ENCODE data around the gene AXDND1.

The AXDND1 gene

DNA sequence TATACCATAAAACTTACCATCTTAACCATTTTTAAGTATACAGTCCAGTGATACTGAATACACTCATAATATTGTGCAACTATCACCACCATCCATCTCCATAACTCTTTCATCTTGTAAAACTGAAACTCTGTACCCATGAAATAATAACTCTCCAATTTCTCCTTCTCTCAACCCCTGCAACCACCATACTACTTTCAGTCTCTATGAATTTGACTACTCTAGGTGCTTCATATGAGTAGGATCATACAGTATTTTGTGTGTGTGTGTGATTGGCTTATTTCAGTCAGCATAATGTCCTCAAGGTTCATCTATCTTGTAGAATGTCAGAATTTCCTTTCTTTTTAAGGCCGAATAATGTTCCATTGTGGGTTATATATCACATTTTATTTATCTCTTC, 192.3 kb downstream of the AXDND1 start:
- DNase-seq (ENCODE audit: low spot score), result no peak

DNA sequence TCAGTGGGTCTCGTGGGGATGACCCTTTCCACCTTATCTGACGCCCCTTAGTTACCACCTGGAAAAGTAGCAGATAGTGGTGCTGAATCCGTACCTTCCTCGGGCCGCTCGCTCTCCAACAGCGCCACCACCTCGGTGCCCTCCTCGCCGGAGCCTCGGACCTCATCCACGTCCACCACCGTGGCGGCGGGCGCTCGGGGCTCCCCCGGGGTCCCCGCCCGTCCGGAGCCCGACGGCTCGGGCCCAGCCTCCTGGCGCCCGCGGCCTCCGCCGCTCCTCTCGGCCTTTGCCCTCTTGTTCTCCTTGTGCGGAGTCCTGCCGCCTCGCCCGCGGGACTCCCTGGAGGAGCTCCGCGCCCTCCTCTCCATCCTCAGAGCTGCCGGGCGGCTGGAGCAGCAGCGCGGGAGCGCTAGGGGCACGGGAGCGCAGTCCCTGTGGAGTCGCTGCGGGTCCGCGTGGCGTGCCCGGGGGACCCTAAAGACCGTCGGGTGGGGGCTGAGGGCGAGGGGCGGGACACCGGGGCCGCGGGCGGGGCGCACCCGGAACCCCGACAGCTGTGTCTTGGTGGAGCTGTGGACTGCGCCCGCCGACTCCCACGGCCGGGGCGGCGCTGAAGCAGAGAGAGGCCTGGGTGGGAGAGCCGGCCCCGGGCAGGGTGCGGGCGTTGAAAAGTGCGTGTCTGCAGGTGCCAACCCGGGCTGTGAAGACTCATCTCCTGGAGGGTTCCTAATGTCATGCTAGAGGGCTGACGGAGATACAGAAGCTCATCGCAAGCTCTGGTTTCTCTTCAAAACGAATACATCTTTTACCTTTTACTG, 209.9 kb downstream of the AXDND1 start, which contains the start of gene NPHS2:
TSS of gene NPHS2 (minus strand) at position 452 of the 818 bp plus-strand sequence. CDS start at position 368, 84 bp downstream.
- no peak for DNase-seq (ENCODE audit: low spot score)

DNA sequence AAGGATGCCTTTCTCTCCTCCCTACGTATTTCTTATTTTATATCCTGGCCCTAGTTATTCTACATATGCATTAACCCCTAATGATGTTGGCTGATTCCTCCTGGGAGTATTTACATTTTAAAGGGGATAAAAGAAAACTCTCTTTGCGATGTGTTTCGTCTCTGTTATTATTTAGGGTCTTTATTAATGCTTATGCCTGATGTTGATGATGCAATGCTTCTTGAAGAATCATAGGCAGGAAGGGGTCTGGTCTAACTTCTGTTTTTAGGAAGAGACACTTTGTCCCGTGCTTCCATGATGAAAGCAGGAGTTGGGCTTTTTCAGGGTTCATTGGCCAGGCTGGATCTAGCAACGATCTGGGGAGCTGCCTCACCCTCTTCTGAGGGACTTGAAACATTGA, 210.7 kb downstream of the AXDND1 start:
- DNase-seq (ENCODE audit: low spot score), result no peak

DNA sequence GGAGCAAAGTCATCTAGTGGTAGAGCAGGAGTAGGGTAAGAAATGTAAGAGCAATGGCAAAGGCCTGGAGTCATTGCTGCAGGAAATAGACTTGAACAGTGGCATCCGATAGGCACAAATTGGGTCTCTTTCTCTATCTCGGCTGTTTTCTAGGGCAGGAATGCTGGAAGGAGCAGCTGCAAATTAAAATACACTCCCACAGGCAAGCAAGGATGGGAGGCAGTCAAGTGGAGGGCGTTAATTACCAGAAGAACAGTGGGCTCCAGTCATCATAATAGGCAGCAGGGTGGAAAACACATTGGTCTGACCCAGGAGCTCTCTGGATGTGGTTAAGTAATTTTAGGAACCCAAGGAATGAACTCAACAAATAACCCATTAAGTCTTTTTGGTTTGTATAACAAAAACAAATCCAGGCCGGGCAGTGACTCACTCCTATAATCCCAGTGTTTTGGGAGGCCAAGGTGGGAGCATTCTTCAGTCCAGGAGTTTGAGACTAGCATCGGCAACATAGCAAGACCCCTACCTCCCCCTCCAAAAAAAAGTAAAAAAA, 218.1 kb downstream of the AXDND1 start:
- no peak for DNase-seq (ENCODE audit: low spot score)

DNA sequence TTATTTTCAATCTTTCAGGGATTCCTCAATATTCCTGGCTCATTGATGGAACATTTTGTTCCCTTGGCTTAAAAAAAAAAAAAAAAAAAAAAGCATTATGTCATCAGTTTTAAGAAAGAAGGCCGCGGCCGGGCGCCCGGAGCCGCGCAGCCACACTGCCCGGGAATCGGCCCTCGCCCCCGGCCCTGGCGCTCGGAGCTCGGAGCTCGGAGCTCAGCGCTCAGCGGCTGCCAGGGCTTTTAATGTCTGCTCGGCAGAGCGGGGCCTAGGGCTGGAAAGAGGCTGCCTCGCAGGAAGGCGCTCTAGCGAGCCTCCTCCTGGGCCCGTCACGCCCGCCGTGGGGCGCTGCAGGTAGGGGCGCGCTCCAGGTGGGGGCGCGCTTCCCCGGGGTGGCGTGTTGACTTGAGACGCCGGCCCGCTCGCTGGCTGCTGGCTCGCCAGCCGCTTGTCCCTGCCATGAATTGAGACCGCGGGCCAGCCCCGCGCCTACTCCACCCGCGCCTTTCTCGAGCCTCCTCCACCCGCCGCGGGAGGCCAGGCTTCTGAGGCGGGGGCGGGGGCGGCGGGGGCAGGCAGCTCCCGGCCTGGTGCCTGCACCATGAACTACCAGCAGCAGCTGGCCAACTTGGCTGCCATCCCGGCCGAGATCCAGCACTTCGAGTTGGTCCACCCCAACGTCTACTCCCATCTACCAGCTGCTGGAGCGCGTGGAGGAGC, 220.5 kb downstream of the AXDND1 start:
- DNase-seq (ENCODE audit: low spot score), result peak; percentile 47

DNA sequence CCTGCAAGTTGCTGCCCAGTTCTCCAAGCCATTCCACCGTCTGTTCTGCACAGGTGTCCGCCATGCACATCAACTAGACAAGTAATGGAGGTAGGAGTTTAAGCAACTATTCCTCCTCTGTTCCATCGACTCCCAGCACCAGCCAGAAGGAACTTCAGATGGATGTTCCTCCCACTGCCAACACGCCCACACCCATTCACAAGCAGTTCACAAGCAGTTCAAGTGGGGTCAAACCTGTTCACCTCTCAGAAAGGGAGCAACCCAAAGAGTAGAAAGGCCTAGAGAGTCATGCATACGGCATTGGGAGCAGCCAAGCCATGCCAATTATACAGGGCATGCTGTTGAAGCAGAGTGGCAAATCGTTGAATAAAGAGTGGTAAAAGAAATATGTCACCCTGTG, 221.6 kb downstream of the AXDND1 start:
- no peak for DNase-seq (ENCODE audit: low spot score)

DNA sequence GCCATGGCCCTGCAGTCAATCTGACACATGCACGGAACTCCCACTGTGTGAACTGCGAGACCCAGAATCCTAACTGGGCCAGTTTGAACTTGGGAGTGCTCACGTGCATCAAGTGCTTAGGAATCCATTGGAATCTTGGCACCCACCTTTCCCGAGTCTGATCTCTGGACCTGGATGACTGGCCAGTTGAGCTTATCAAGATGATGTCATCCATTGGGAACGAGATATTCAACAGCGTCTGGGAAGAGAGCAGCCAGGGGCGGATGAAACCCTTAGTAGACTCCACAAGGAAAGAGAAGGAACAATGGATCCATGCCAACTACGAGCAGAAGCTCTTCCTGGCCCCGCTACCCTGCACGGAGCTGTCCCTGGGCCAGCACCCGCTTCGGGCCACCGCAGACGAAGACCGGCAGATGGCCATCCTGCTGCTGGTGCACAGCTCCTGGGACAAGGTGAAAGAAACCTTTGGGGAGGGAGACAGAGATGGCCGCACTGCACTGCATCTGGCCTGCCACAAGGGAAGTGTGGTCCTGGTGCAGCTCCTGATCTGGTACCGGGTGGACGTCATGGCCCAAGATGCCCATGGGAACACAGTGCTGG, 222.8 kb downstream of the AXDND1 start:
- no peak for DNase-seq (ENCODE audit: low spot score)

DNA sequence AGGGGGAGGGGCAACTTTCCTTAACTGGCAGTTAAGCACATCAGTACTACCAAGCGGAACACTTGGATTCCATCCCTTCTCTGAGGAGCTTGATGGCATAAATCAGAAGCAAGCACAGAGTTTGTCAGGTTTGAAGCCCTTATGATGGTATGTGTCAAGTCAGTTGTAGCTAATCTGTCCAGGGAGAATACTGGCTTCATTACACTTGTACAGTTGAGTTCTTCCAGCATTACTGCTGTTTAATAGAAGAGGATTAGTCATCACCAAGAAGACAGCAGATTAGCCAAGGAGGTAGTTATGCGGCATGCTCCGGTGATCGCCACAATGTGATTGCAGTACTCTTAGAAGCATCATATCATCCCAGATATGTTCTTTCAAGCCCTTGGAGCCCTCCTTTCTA, 223.7 kb downstream of the AXDND1 start:
- no peak for DNase-seq (ENCODE audit: low spot score)

DNA sequence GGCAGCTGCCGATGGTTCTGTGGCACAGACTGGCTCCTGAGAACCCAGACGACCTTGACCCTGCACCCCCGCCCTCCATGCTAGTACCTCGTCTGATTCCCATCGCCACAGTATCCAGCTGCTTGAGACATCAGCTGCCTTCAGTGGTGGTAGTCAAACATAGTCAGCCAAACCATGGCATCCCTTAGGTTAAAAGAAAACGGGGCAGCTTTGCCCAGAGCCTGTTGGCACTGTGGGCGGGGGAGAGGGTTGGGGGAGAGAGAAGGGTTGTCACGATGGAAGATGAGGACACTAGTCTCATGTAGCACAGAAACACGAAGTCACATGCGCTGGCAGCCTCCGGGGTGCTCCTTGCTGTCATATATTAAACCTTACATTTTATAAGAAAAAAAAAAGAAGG, 224.9 kb downstream of the AXDND1 start:
- DNase-seq (ENCODE audit: low spot score), result no peak

DNA sequence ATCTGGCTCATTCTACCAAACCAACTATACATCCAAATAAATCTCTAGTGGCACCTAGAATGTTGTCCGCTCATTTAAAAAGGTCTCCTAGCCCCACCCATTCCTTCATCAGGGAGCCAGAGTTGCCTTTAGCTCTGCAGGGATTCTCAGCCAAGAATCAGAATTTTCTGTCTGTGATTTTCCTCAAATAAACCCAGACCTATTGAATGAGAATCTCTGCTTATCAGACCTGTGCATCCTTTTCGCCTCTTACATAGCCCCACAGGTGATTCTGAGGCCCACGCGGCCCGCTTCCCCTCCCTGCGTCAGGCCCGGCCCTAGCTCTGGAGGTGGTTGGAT, 225.5 kb downstream of the AXDND1 start:
- no peak for DNase-seq (ENCODE audit: low spot score)

DNA sequence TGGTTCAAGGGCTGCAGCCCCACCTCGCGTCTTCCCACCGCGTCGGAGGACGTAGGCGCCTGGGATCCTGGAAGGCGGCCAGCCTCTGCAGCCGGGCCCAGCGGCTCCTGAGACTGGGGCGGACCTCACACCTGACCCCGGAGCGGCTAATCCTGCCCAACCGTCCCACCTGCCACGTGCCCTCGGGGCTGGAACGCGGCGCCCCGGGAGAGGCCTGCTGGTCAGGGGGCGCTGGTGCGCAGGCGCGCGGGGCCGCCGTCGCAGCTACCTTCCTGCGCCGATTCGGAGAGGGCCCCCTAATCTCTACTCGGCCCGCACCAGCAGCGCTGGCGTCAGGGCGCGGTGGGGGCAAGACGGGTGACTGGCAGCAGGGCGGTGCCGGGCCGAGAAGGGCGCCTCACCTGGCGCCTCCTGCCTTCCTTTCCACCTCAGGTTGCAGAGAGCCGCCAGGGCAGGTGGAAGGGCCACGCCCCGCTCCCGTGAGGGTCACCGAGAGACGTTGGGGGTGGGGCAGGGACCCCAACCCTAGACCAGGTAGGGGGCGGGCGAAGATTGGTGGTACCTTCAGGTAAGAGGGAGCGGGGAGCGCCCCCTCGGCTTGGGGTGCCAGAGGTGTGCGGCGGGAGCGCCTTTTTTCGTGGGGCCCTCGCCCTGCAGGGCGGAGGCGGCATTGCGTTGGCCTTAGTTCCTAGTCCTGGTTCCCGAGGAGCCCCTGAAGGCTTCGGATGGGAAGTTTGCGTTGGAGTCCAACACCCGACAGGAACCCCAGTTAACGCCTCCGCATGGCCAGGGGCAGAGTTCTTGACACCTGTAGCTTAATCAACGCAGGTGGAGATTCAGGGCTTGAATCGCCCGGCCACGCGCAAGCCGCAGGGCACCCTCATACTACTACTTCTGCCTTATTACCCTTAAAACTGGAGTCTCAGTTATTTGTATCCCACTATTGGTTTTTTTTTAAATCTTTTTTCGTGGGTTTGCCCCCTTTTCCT, 226.1 kb downstream of the AXDND1 start, which contains the start of gene TDRD5:
TSS of gene TDRD5 (plus strand) at position 241 of the 989 bp plus-strand sequence. CDS start 784 bp downstream, outside the sequence.
- no peak for DNase-seq (ENCODE audit: low spot score)

DNA sequence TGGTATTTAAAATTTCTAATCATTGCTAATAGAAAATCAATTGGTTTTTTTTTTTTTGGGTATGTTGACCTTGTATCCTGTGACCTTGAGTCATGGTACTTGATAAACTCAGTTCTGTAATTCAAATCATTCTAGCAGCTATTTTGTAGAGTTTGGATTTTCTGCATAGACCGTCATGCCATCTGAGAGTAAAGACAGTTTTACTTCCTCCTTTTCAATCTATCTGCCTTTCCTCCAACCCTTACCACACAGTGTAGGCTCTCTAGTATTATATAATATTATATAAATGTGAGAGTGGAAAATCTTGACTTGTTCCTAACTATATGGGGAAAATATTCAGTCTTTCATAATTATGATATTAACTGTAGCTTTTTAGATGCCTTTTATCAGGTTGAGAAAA, 232.9 kb downstream of the AXDND1 start:
- DNase-seq (ENCODE audit: low spot score), result no peak

DNA sequence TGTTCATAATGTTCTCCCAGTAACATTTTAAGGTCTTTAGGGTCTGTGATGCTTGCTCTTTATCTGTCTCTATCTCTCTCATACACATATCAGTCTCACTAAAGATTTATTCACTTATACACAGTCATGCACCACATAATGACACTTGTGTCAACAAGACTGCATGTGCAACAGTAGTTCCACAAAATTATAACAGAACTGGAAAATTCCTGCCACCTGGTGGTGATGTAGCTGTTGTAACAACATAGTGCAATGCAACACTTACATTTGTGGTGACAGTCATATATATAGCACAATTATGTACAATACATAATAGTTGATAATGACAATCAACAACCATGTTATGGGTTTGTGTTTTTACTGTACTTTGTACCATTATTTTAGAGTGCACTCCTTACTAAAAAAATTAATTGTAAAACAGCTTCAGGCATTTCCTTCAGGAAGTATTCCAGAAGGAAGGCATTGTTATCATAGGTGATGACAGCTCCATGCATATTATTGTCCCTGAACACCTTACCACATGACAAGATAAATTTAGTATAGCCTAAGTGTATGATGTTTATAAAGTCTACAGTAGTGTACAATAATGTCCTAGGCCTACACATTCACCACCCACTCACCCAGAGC, 234.0 kb downstream of the AXDND1 start:
- DNase-seq (ENCODE audit: low spot score), result peak; percentile 10

DNA sequence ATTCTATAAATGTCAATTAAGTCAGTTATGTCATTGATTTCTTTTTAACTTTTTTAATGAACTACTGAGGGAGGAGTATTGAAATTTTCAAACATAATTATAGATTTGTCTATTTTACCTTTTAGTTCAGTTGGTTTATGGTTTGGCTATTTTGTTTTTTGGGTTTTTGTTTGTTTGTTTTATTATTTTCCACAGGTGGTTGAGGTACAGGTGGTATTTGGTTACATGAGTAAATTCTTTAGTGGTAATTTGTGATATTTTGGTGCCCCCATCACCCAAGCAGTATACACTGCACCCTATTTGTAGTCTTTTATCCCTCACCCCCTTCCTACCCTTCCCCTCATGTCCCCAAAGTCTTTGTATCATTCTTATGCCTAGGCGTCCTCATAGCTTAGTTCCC, 235.3 kb downstream of the AXDND1 start:
- DNase-seq (ENCODE audit: low spot score), result no peak

Small RNA genes within 50 kb of the gene (small RNA-seq; reads per million reads assigned to genes)
- gene MEF2AP1 (0 reads per million in 2 experiments), gene RNU5F-2P (0.21 to 0.40 reads per million in 2 experiments)

Data from SK-N-DZ (cell line).